HEK293 (cell line): ENCODE measurements around the gene NUCB2.
A peak's percentile ranks its signal among the peaks of the same experiment; 100 is the strongest.

Experiments used
- INSM2 ChIP-seq: fragments of 450-650 bp; formaldehyde crosslinking; IDR thresholded peaks from 2 replicates; pipeline ENCODE4 v1.5.1; 2016; ENCODE audit warnings: missing biosample characterization, missing genetic modification characterization
- KLF16 ChIP-seq: fragments of 450-650 bp; formaldehyde crosslinking; IDR thresholded peaks from 2 replicates; pipeline ENCODE4 v1.5.1; 2017; ENCODE audit warnings: missing biosample characterization, missing genetic modification characterization
- KLF17 ChIP-seq: fragments of 450-650 bp; formaldehyde crosslinking; IDR thresholded peaks from 2 replicates; pipeline ENCODE4 v1.5.1; 2016; ENCODE audit warnings: missing biosample characterization, missing genetic modification characterization
- PATZ1 ChIP-seq: fragments of 450-650 bp; formaldehyde crosslinking; IDR thresholded peaks from 2 replicates; pipeline ENCODE4 v1.5.1; 2016; ENCODE audit warnings: missing biosample characterization, missing genetic modification characterization
- PRDM1 ChIP-seq: fragments of 450-650 bp; formaldehyde crosslinking; IDR thresholded peaks from 2 replicates; pipeline ENCODE4; 2016; ENCODE audit warnings: missing biosample characterization, missing genetic modification characterization
- SETDB1 ChIP-seq: IDR thresholded peaks from one replicate; pipeline ENCODE4 v1.6.1; 2017; ENCODE audit warnings: mild to moderate bottlenecking, low read length, moderate library complexity, mixed read lengths; ENCODE audit not compliant: insufficient read length
- ZEB2 ChIP-seq: fragments of 450-650 bp; formaldehyde crosslinking; IDR thresholded peaks from 2 replicates; pipeline ENCODE4 v1.5.1; 2016; ENCODE audit warnings: missing biosample characterization, missing genetic modification characterization
- ZNF155 ChIP-seq: fragments of 450-650 bp; formaldehyde crosslinking; IDR thresholded peaks from 2 replicates; pipeline ENCODE4 v1.5.1; 2016; ENCODE audit warnings: missing biosample characterization, missing genetic modification characterization
- ZNF157 ChIP-seq: fragments of 450-650 bp; formaldehyde crosslinking; IDR thresholded peaks from 2 replicates; pipeline ENCODE4 v1.5.1; 2016; ENCODE audit warnings: missing biosample characterization, missing genetic modification characterization
- ZNF223 ChIP-seq: fragments of 450-650 bp; formaldehyde crosslinking; IDR thresholded peaks from 2 replicates; pipeline ENCODE4 v1.5.1; 2016; ENCODE audit warnings: missing biosample characterization, missing genetic modification characterization
- ZNF23 ChIP-seq: fragments of 450-650 bp; formaldehyde crosslinking; IDR thresholded peaks from 2 replicates; pipeline ENCODE4 v1.5.1; 2016; ENCODE audit warnings: missing biosample characterization, missing genetic modification characterization, borderline replicate concordance
- ZNF248 ChIP-seq: fragments of 450-650 bp; formaldehyde crosslinking; IDR thresholded peaks from 2 replicates; pipeline ENCODE4 v1.5.1; 2017; ENCODE audit warnings: missing biosample characterization, missing genetic modification characterization
- ZNF26 ChIP-seq: fragments of 450-650 bp; formaldehyde crosslinking; IDR thresholded peaks from 2 replicates; pipeline ENCODE4 v1.5.1; 2016; ENCODE audit warnings: missing biosample characterization, missing genetic modification characterization
- ZNF292 ChIP-seq: fragments of 450-650 bp; formaldehyde crosslinking; IDR thresholded peaks from 2 replicates; pipeline ENCODE4 v1.5.1; 2016; ENCODE audit warnings: low read depth, missing biosample characterization, missing genetic modification characterization, borderline replicate concordance
- ZNF311 ChIP-seq: fragments of 450-650 bp; formaldehyde crosslinking; IDR thresholded peaks from 2 replicates; pipeline ENCODE4 v1.5.1; 2017; ENCODE audit warnings: missing biosample characterization, missing genetic modification characterization, borderline replicate concordance
- ZNF366 ChIP-seq: fragments of 450-650 bp; formaldehyde crosslinking; conservative IDR thresholded peaks from 2 replicates; pipeline ENCODE4 v1.5.1; 2016; ENCODE audit warnings: missing biosample characterization, missing genetic modification characterization
- ZNF37A ChIP-seq: fragments of 450-650 bp; IDR thresholded peaks from 2 replicates; pipeline ENCODE4 v1.5.1; 2018; ENCODE audit warnings: missing biosample characterization, missing genetic modification characterization
- ZNF391 ChIP-seq: fragments of 450-650 bp; formaldehyde crosslinking; IDR thresholded peaks from 2 replicates; pipeline ENCODE4 v1.5.1; 2016; ENCODE audit warnings: low read depth, missing biosample characterization, missing genetic modification characterization, borderline replicate concordance
- ZNF433 ChIP-seq: fragments of 450-650 bp; formaldehyde crosslinking; IDR thresholded peaks from 2 replicates; pipeline ENCODE4 v1.5.1; 2016; ENCODE audit warnings: missing biosample characterization, missing genetic modification characterization, low read depth
- ZNF473 ChIP-seq: fragments of 450-650 bp; formaldehyde crosslinking; IDR thresholded peaks from 2 replicates; pipeline ENCODE4 v1.5.1; 2017; ENCODE audit warnings: missing biosample characterization, missing genetic modification characterization
- ZNF488 ChIP-seq: fragments of 450-650 bp; formaldehyde crosslinking; IDR thresholded peaks from 2 replicates; pipeline ENCODE4 v1.5.1; 2016; ENCODE audit warnings: missing biosample characterization, missing genetic modification characterization
- ZNF610 ChIP-seq: fragments of 450-650 bp; formaldehyde crosslinking; IDR thresholded peaks from 2 replicates; pipeline ENCODE4 v1.5.1; 2016; ENCODE audit warnings: missing biosample characterization, missing genetic modification characterization, borderline replicate concordance
- ZNF639 ChIP-seq: fragments of 450-650 bp; formaldehyde crosslinking; IDR thresholded peaks from 2 replicates; pipeline ENCODE4 v1.5.1; 2016; ENCODE audit warnings: missing biosample characterization, missing genetic modification characterization
- ZNF660 ChIP-seq: fragments of 450-650 bp; IDR thresholded peaks from 2 replicates; pipeline ENCODE4 v1.5.1; 2018; ENCODE audit warnings: missing biosample characterization, mild to moderate bottlenecking, missing genetic modification characterization
- ZNF664 ChIP-seq: fragments of 450-650 bp; formaldehyde crosslinking; IDR thresholded peaks from 2 replicates; pipeline ENCODE4 v1.5.1; 2016; ENCODE audit warnings: missing biosample characterization, missing genetic modification characterization
- ZNF791 ChIP-seq: fragments of 450-650 bp; formaldehyde crosslinking; IDR thresholded peaks from 2 replicates; pipeline ENCODE4 v1.5.1; 2016; ENCODE audit warnings: missing biosample characterization, missing genetic modification characterization
- ZNF843 ChIP-seq: fragments of 450-650 bp; formaldehyde crosslinking; IDR thresholded peaks from 2 replicates; pipeline ENCODE4 v1.5.1; 2016; ENCODE audit warnings: missing biosample characterization, missing genetic modification characterization
- ZSCAN16 ChIP-seq: fragments of 450-650 bp; formaldehyde crosslinking; IDR thresholded peaks from 2 replicates; pipeline ENCODE4 v1.5.1; 2016; ENCODE audit warnings: missing biosample characterization, missing genetic modification characterization
- ZSCAN30 ChIP-seq: fragments of 450-650 bp; IDR thresholded peaks from 2 replicates; pipeline ENCODE4 v1.5.1; 2018; ENCODE audit warnings: missing biosample characterization, mild to moderate bottlenecking, missing genetic modification characterization, moderate library complexity
- ZSCAN4 ChIP-seq: fragments of 450-650 bp; formaldehyde crosslinking; IDR thresholded peaks from 2 replicates; pipeline ENCODE4 v1.5.1; 2017; ENCODE audit warnings: missing biosample characterization, missing genetic modification characterization

The NUCB2 gene

GRCh38 chr11:17276236-17277023 lies at the start of gene NUCB2 (continued):
- TF ChIP-seq PATZ1 (tag by site-specific recombination), result peak; percentile 94
- TF ChIP-seq ZNF664 (tag by site-specific recombination), result no peak
- no peak for TF ChIP-seq ZNF157 (tag by site-specific recombination)
- TF ChIP-seq ZSCAN16 (tag by site-specific recombination), result 0 out of 2 replicates have a peak, but pooled peaks have one; percentile 53
- peak; percentile 17; the same call in 1 of the 2 replicates for TF ChIP-seq KLF17 (tag by site-specific recombination)
- TF ChIP-seq INSM2 (tag by site-specific recombination), result no peak; the same call in 1 of the 2 replicates
- TF ChIP-seq ZNF311 (tag by site-specific recombination), result no peak
- TF ChIP-seq KLF16 (tag by site-specific recombination), result peak; percentile 59
- no peak for TF ChIP-seq ZNF23 (tag by site-specific recombination)
- TF ChIP-seq ZNF366 (tag by site-specific recombination), result no peak
- TF ChIP-seq ZNF488 (tag by site-specific recombination), result no peak
- no peak for TF ChIP-seq ZNF292
- TF ChIP-seq PRDM1, result no peak
- peak; percentile 7; the same call in 1 of the 2 replicates for TF ChIP-seq ZNF843 (tag by site-specific recombination)
- TF ChIP-seq ZNF473 (tag by site-specific recombination), result no peak
- no peak for TF ChIP-seq ZNF223 (tag by site-specific recombination)
- 0 out of 2 replicates have a peak, but pooled peaks have one; percentile 22 for TF ChIP-seq ZSCAN30 (tag by site-specific recombination)
- no peak for TF ChIP-seq ZNF37A
- TF ChIP-seq ZNF660 (tag by site-specific recombination), result 0 out of 2 replicates have a peak, but pooled peaks have one; percentile 24
- no peak for TF ChIP-seq ZNF248 (tag by site-specific recombination)
- TF ChIP-seq ZNF26 (tag by site-specific recombination), result no peak
- no peak for TF ChIP-seq ZNF791 (tag by site-specific recombination)
- TF ChIP-seq SETDB1, result no peak
- TF ChIP-seq ZNF610 (tag by site-specific recombination), result 0 out of 2 replicates have a peak, but pooled peaks have one; percentile 64
- peak; percentile 44; the same call in 1 of the 2 replicates for TF ChIP-seq ZEB2 (tag by site-specific recombination)
- no peak for TF ChIP-seq ZNF155
- no peak for TF ChIP-seq ZNF639 (tag by site-specific recombination)
- TF ChIP-seq ZNF391 (tag by site-specific recombination), result no peak
- no peak for TF ChIP-seq ZNF433 (tag by site-specific recombination)
- TF ChIP-seq ZSCAN4, result no peak
